ENCODE data around the gene EFHC2. TPM values are rescaled to one million over a fixed set of nuclear protein-coding genes. Genes with fewer than 3 reads are reported as not detected.

EFHC2 gene
- total and polyA plus RNA-seq, 2 of the 8 experiments (the other 6 are each of a cell fraction or from before 2014, with no cell fraction given), result 1.8 to 3.4 TPM

- Histone ChIP-seq H3K18ac (ENCODE audit: extremely low read depth, low read length) (no peak overlapping the region), H3K9ac (replicated peaks in 1 of 4; ENCODE audit: extremely low read depth in 1 of 4, low read depth in 3 of 4, low read length in 3 of 4) (no peak overlapping the region), H3K14ac (ENCODE audit: insufficient read length) (no peak overlapping the region), H4K20me1 (replicated peaks in 1 of 2; ENCODE audit: control insufficient read depth in 1 of 2, insufficient read depth in 2 of 2, low read length in 2 of 2) (no peaks in the 10 kb centered on the region), H3K56ac (replicated peaks; ENCODE audit: insufficient read length, low read depth, low read length) (no peak overlapping the region), H3K36me3 (ENCODE audit: control insufficient read depth in 2 of 4, insufficient read depth in 4 of 4, low read length in 3 of 4) (no peaks in the 10 kb centered on the region), H4K91ac (replicated peaks; ENCODE audit: insufficient read length, low read length) (no peak overlapping the region), H4K8ac (ENCODE audit: extremely low read depth, insufficient read depth, low read length) (no peak overlapping the region), H2BK12ac (ENCODE audit: low read depth, low read length) (no peak overlapping the region), H2BK15ac (ENCODE audit: low read length) (no peak overlapping the region), H3K4ac (replicated peaks; ENCODE audit: insufficient read length, low read depth, low read length) (no peak overlapping the region), H4K5ac (ENCODE audit: insufficient read length, low read depth, low read length) (no peak overlapping the region), H3K9me3 (ENCODE audit: insufficient read depth in 2 of 2, low read depth in 1 of 2, low read length in 1 of 2) (no peaks in the 10 kb centered on the region), H3K27ac (ENCODE audit: low read depth, low read length) (no peak overlapping the region), H3K27me3 (replicated peaks in 1 of 4; ENCODE audit: control insufficient read depth in 3 of 4, extremely low read depth in 1 of 4, insufficient read depth in 3 of 4, low read length in 3 of 4) (no peaks in the 10 kb centered on the region), H2BK20ac (ENCODE audit: low read length) (no peak overlapping the region), H3K4me3 (ENCODE audit: extremely low read depth in 1 of 4, insufficient read depth in 2 of 4, low read depth in 3 of 4, low read length in 4 of 4) (no peak overlapping the region), H3K79me1 (ENCODE audit: low read depth, low read length) (no peaks in the 10 kb centered on the region), H3K23ac (ENCODE audit: insufficient read length) (no peak overlapping the region), H3K4me1 (replicated peaks in 1 of 4; ENCODE audit: control insufficient read depth in 3 of 4, insufficient read depth in 4 of 4, low read length in 3 of 4) (no peaks in the 10 kb centered on the region), H3K4me2 (ENCODE audit: insufficient read depth in 1 of 2, low read depth in 2 of 2, low read length in 2 of 2) (no peak overlapping the region), H3K23me2 (ENCODE audit: low read depth, low read length) (no peaks in the 10 kb centered on the region), H2AK5ac (ENCODE audit: low read depth, low read length) (no peak overlapping the region), H2AFZ (ENCODE audit: low read length) (no peak overlapping the region), H2BK5ac (ENCODE audit: low read depth, low read length) (no peak overlapping the region), H3K79me2 (ENCODE audit: control insufficient read depth in 1 of 2, insufficient read depth in 2 of 2, low read length in 2 of 2) (no peaks in the 10 kb centered on the region), H2BK120ac (replicated peaks; ENCODE audit: low read depth, low read length) (no peak overlapping the region)
- ChIA-PET POLR2A (ENCODE audit: partially characterized antibody) (no interaction called here), CTCF (ENCODE audit: partially characterized antibody) (no interaction called here)
- DNase-seq (ENCODE audit: low read depth in 1 of 2, low spot score in 2 of 2) (no peak), FAIRE-seq (no peak)
- TF ChIP-seq RFX5 (IDR thresholded peaks at IDR 0.05; ENCODE audit: borderline replicate concordance, low read depth, low read length) (no peak), TAF1 (IDR thresholded peaks at IDR 0.05; ENCODE audit: low read depth, low read length) (no peak), EGR1 (IDR thresholded peaks at IDR 0.05; ENCODE audit: borderline replicate concordance, low read depth, low read length) (no peak), RXRA (IDR thresholded peaks at IDR 0.05; ENCODE audit: insufficient read depth, low read depth, low read length) (no peak), ZNF274 (IDR thresholded peaks at IDR 0.05; ENCODE audit: borderline replicate concordance, extremely low read depth, low read length) (no peak), EZH2 (IDR thresholded peaks at IDR 0.05; ENCODE audit: low read depth, low read length, severe bottlenecking) (no peak), RBBP5 (IDR thresholded peaks at IDR 0.05; ENCODE audit: borderline replicate concordance, low read depth, low read length) (no peak), NANOG (IDR thresholded peaks at IDR 0.05; ENCODE audit: insufficient read depth, low read depth, low read length, poor library complexity, severe bottlenecking) (no peak), TBP (IDR thresholded peaks at IDR 0.05; ENCODE audit: low read depth, low read length) (no peak), POLR2AphosphoS5 (IDR thresholded peaks at IDR 0.05; ENCODE audit: low read depth, low read length) (no peak), PHF8 (conservative IDR thresholded peaks at IDR 0.05; ENCODE audit: low read depth, low read length) (no peak), CREB1 (IDR thresholded peaks at IDR 0.05) (no peak)
- TF ChIP-seq, protein P1, sequence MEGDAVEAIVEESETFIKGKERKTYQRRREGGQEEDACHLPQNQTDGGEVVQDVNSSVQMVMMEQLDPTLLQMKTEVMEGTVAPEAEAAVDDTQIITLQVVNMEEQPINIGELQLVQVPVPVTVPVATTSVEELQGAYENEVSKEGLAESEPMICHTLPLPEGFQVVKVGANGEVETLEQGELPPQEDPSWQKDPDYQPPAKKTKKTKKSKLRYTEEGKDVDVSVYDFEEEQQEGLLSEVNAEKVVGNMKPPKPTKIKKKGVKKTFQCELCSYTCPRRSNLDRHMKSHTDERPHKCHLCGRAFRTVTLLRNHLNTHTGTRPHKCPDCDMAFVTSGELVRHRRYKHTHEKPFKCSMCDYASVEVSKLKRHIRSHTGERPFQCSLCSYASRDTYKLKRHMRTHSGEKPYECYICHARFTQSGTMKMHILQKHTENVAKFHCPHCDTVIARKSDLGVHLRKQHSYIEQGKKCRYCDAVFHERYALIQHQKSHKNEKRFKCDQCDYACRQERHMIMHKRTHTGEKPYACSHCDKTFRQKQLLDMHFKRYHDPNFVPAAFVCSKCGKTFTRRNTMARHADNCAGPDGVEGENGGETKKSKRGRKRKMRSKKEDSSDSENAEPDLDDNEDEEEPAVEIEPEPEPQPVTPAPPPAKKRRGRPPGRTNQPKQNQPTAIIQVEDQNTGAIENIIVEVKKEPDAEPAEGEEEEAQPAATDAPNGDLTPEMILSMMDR (IDR thresholded peaks at IDR 0.05; ENCODE audit: control extremely low read depth in 1 of 3, insufficient read depth in 1 of 3, low read depth in 1 of 3, low read length in 3 of 3), result no peak
- WGBS, 2 experiments (ENCODE audit: extremely low coverage in 1 of 2, insufficient coverage in 1 of 2, insufficient read length in 1 of 2, insufficient replicate concordance in 2 of 2, low coverage in 1 of 2, low lambda C conversion rate in 2 of 2, missing lambda C conversion rate in 1 of 2), result 93% methylated on average over 2 of the region's 3 CpGs; no CpG with 5 or more reads in 1 of the 2 experiments
These were observed 170.3 kb downstream of the EFHC2 start for GRCh38 chrX:44173219-44173618.
